HCT116 (cell line): ENCODE measurements around the gene ZNG1B.
"Not testable (repeated sequence)": the region's sequence is repeated elsewhere in the genome, so short reads cannot be mapped to it uniquely, and the experiment has no call there.

Experiments used
- CEBPB ChIP-seq: IDR thresholded peaks from 2 replicates; pipeline ENCODE4 v1.6.1; 2012; ENCODE audit warnings: low read depth
- ELF1 ChIP-seq: IDR thresholded peaks from 2 replicates; pipeline ENCODE4 v1.6.1; 2012; ENCODE audit warnings: low read depth, borderline replicate concordance
- EZH2 ChIP-seq: fragments of 200-600 bp; sonication (generic); IDR thresholded peaks from 2 replicates; pipeline ENCODE4 v1.6.1; 2017; ENCODE audit warnings: antibody characterized with exemption, mixed run types
- EZH2phosphoT487 ChIP-seq: fragments of 200-600 bp; IDR thresholded peaks from 2 replicates; pipeline ENCODE4 v1.6.1; 2018; ENCODE audit warnings: antibody characterized with exemption, borderline replicate concordance
- POLR2A ChIP-seq: IDR thresholded peaks from 2 replicates; pipeline ENCODE4 v1.7.0; 2011; ENCODE audit warnings: borderline replicate concordance; ENCODE audit not compliant: insufficient read depth, insufficient read length; ENCODE audit errors: extremely low read depth
- POLR2AphosphoS5 ChIP-seq: IDR thresholded peaks from 2 replicates; pipeline ENCODE4 v1.6.1; 2011; ENCODE audit warnings: mild to moderate bottlenecking, low read depth, low read length, moderate library complexity
- RAD21 ChIP-seq: IDR thresholded peaks from 2 replicates; pipeline ENCODE4 v1.6.1; 2012; ENCODE audit warnings: low read depth, mild to moderate bottlenecking
- SIN3A ChIP-seq: IDR thresholded peaks from 2 replicates; pipeline ENCODE4 v1.6.1; 2012; ENCODE audit warnings: low read depth
- SP1 ChIP-seq: IDR thresholded peaks from 2 replicates; pipeline ENCODE4 v1.6.1; 2012; ENCODE audit warnings: low read depth
- YY1 ChIP-seq: IDR thresholded peaks from 2 replicates; pipeline ENCODE4 v1.6.1; 2011; ENCODE audit warnings: low read length, low read depth, moderate library complexity, mild to moderate bottlenecking; ENCODE audit not compliant: insufficient replicate concordance; ENCODE audit errors: extremely low read depth
- ZNF274 ChIP-seq: fragments of 200-500 bp; sonication (Bioruptor generic); IDR thresholded peaks from 2 replicates; pipeline ENCODE4 v1.6.1; 2014; ENCODE audit warnings: mild to moderate bottlenecking, low read depth, low read length, inconsistent platforms
- TF ChIP-seq, protein P1 (sequence below), 3 experiments: fragments of 200-600 bp in 1 of 3; sonication (generic) in 1 of 3; IDR thresholded peaks in 2 of 3; conservative IDR thresholded peaks in 1 of 3; 2 replicates each; pipeline ENCODE4 v1.5.1; 2012 to 2017; ENCODE audit warnings: low read depth in 2 of 3, low read length in 2 of 3, antibody characterized with exemption in 1 of 3, borderline replicate concordance in 1 of 3, control low read depth in 1 of 3, mild to moderate bottlenecking in 1 of 3, mixed read lengths in 1 of 3, mixed run types in 1 of 3, moderate library complexity in 1 of 3; ENCODE audit not compliant: insufficient read depth in 1 of 3
- TF ChIP-seq, protein P2 (sequence below): IDR thresholded peaks from 2 replicates; pipeline ENCODE4 v1.6.1; 2012

- not testable (repeated sequence) for TF ChIP-seq ZNF274, POLR2A, CEBPB, POLR2AphosphoS5, EZH2phosphoT487, EZH2, SP1, SIN3A, RAD21, ELF1, YY1
- TF ChIP-seq, protein P1, sequence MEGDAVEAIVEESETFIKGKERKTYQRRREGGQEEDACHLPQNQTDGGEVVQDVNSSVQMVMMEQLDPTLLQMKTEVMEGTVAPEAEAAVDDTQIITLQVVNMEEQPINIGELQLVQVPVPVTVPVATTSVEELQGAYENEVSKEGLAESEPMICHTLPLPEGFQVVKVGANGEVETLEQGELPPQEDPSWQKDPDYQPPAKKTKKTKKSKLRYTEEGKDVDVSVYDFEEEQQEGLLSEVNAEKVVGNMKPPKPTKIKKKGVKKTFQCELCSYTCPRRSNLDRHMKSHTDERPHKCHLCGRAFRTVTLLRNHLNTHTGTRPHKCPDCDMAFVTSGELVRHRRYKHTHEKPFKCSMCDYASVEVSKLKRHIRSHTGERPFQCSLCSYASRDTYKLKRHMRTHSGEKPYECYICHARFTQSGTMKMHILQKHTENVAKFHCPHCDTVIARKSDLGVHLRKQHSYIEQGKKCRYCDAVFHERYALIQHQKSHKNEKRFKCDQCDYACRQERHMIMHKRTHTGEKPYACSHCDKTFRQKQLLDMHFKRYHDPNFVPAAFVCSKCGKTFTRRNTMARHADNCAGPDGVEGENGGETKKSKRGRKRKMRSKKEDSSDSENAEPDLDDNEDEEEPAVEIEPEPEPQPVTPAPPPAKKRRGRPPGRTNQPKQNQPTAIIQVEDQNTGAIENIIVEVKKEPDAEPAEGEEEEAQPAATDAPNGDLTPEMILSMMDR (IDR thresholded peaks at IDR 0.05 in 2 of 3, conservative IDR thresholded peaks at IDR 0.05 in 1 of 3; ENCODE audit: borderline replicate concordance in 1 of 3, insufficient read depth in 1 of 3, low read depth in 2 of 3, low read length in 2 of 3) = not testable (repeated sequence)
- TF ChIP-seq, protein P2, sequence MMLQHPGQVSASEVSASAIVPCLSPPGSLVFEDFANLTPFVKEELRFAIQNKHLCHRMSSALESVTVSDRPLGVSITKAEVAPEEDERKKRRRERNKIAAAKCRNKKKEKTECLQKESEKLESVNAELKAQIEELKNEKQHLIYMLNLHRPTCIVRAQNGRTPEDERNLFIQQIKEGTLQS = not testable (repeated sequence)
Observed at GRCh38 chr2:113520837-113521236, 83.3 kb downstream of the ZNG1B start.
